ENCODE data around the gene RGL4.

GRCh38 chr22:23685205-23685784, 5.5 kb upstream of the RGL4 start:
- TF ChIP-seq POLR2A (IDR thresholded peaks at IDR 0.05): no peak
- TF ChIP-seq, protein P1, sequence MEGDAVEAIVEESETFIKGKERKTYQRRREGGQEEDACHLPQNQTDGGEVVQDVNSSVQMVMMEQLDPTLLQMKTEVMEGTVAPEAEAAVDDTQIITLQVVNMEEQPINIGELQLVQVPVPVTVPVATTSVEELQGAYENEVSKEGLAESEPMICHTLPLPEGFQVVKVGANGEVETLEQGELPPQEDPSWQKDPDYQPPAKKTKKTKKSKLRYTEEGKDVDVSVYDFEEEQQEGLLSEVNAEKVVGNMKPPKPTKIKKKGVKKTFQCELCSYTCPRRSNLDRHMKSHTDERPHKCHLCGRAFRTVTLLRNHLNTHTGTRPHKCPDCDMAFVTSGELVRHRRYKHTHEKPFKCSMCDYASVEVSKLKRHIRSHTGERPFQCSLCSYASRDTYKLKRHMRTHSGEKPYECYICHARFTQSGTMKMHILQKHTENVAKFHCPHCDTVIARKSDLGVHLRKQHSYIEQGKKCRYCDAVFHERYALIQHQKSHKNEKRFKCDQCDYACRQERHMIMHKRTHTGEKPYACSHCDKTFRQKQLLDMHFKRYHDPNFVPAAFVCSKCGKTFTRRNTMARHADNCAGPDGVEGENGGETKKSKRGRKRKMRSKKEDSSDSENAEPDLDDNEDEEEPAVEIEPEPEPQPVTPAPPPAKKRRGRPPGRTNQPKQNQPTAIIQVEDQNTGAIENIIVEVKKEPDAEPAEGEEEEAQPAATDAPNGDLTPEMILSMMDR (IDR thresholded peaks at IDR 0.05): no peak

Data from stomach (tissue), 4 donors.